ENCODE data around the gene ASAP3.

The ASAP3 gene

GRCh38 chr1:23389837-23390321, 94.1 kb downstream of the ASAP3 start:
- Histone ChIP-seq H3K4me1 (ENCODE audit: low read length) (no peaks in the 10 kb centered on the region), H3F3A (ENCODE audit: insufficient read depth, low read length) (no peaks in the 10 kb centered on the region), H3K36me3 (replicated peaks; ENCODE audit: insufficient read depth, low read length) (no peaks in the 10 kb centered on the region), H3K9ac (ENCODE audit: low read length) (no peak overlapping the region), H3K79me2 (ENCODE audit: low read length) (no peaks in the 10 kb centered on the region), H3K27ac (ENCODE audit: low read length) (no peak overlapping the region), H3K9me3 (replicated peaks; ENCODE audit: insufficient read depth, low read length) (no peaks in the 10 kb centered on the region), H4K20me1 (ENCODE audit: insufficient read depth, low read length) (no peaks in the 10 kb centered on the region), H3K9me2 (replicated peaks; ENCODE audit: insufficient read depth, low read length) (no peaks in the 10 kb centered on the region), H3K4me3 (ENCODE audit: low read length) (no peak overlapping the region), H3K4me2 (ENCODE audit: low read depth, low read length) (no peak overlapping the region), H2AFZ (ENCODE audit: low read length) (no peak overlapping the region), H3K27me3 (replicated peaks; ENCODE audit: insufficient read depth, low read length) (no peaks in the 10 kb centered on the region)
- TF ChIP-seq CTCF (IDR thresholded peaks at IDR 0.05; ENCODE audit: low read length): no peak
- no peak for TF ChIP-seq EZH2 (optimal IDR thresholded peaks at IDR 0.05; ENCODE audit: low read depth, low read length)
- TF ChIP-seq EZH2phosphoT487 (IDR thresholded peaks at IDR 0.05; ENCODE audit: low read length): no peak
- DNase-seq: no peak

- H3K9me2 ChIP-seq (replicated peaks; ENCODE audit: insufficient read depth, low read length): no peaks in the 10 kb centered on the region
- TF ChIP-seq EZH2phosphoT487 (IDR thresholded peaks at IDR 0.05; ENCODE audit: low read length): no peak
These were observed 96.5 kb downstream of the ASAP3 start for GRCh38 chr1:23387494-23387893.

GRCh38 chr1:23385119-23385621, 98.8 kb downstream of the ASAP3 start:
- H3K9me2 ChIP-seq (replicated peaks; ENCODE audit: insufficient read depth, low read length): no peaks in the 10 kb centered on the region
- no peak overlapping the region for H3K9ac ChIP-seq (ENCODE audit: low read length)
- H3K36me3 ChIP-seq (replicated peaks; ENCODE audit: insufficient read depth, low read length): no peaks in the 10 kb centered on the region
- H3K4me2 ChIP-seq (ENCODE audit: low read depth, low read length): no peak overlapping the region
- no peak overlapping the region for H3K27ac ChIP-seq (ENCODE audit: low read length)
- no peak for DNase-seq
- H3F3A ChIP-seq (ENCODE audit: insufficient read depth, low read length): no peaks in the 10 kb centered on the region
- H3K27me3 ChIP-seq (replicated peaks; ENCODE audit: insufficient read depth, low read length): no peaks in the 10 kb centered on the region
- TF ChIP-seq EZH2phosphoT487 (IDR thresholded peaks at IDR 0.05; ENCODE audit: low read length): no peak
- no peak for TF ChIP-seq CTCF (IDR thresholded peaks at IDR 0.05; ENCODE audit: low read length)
- TF ChIP-seq EZH2 (optimal IDR thresholded peaks at IDR 0.05; ENCODE audit: low read depth, low read length): no peak
- no peak overlapping the region for H3K4me3 ChIP-seq (ENCODE audit: low read length)
- no peaks in the 10 kb centered on the region for H3K9me3 ChIP-seq (replicated peaks; ENCODE audit: insufficient read depth, low read length)
- no peaks in the 10 kb centered on the region for H3K4me1 ChIP-seq (ENCODE audit: low read length)
- H2AFZ ChIP-seq (ENCODE audit: low read length): no peak overlapping the region
- no peaks in the 10 kb centered on the region for H4K20me1 ChIP-seq (ENCODE audit: insufficient read depth, low read length)
- no peaks in the 10 kb centered on the region for H3K79me2 ChIP-seq (ENCODE audit: low read length)

More at GRCh38 chr1:23387494-23387893, 96.5 kb downstream of the ASAP3 start:
- Histone ChIP-seq H4K20me1 (ENCODE audit: insufficient read depth, low read length) (no peaks in the 10 kb centered on the region), H3K9me3 (replicated peaks; ENCODE audit: insufficient read depth, low read length) (no peaks in the 10 kb centered on the region), H3K27ac (ENCODE audit: low read length) (no peak overlapping the region), H3K4me3 (ENCODE audit: low read length) (no peak overlapping the region), H3K27me3 (replicated peaks; ENCODE audit: insufficient read depth, low read length) (no peaks in the 10 kb centered on the region), H3K36me3 (replicated peaks; ENCODE audit: insufficient read depth, low read length) (no peaks in the 10 kb centered on the region), H3K79me2 (ENCODE audit: low read length) (no peaks in the 10 kb centered on the region), H3K4me1 (ENCODE audit: low read length) (no peaks in the 10 kb centered on the region), H3K4me2 (ENCODE audit: low read depth, low read length) (no peak overlapping the region), H2AFZ (ENCODE audit: low read length) (no peak overlapping the region), H3K9ac (ENCODE audit: low read length) (no peak overlapping the region), H3F3A (ENCODE audit: insufficient read depth, low read length) (no peaks in the 10 kb centered on the region)
- DNase-seq: no peak

GRCh38 chr1:23384312-23385058, 99.5 kb downstream of the ASAP3 start:
- Histone ChIP-seq H3K4me1 (ENCODE audit: low read length) (no peaks in the 10 kb centered on the region), H3K9me3 (replicated peaks; ENCODE audit: insufficient read depth, low read length) (no peaks in the 10 kb centered on the region), H3K9me2 (replicated peaks; ENCODE audit: insufficient read depth, low read length) (no peaks in the 10 kb centered on the region), H3K4me2 (ENCODE audit: low read depth, low read length) (no peak overlapping the region), H2AFZ (ENCODE audit: low read length) (no peak overlapping the region), H3K79me2 (ENCODE audit: low read length) (no peaks in the 10 kb centered on the region), H3K27me3 (replicated peaks; ENCODE audit: insufficient read depth, low read length) (no peaks in the 10 kb centered on the region), H3F3A (ENCODE audit: insufficient read depth, low read length) (no peaks in the 10 kb centered on the region), H3K27ac (ENCODE audit: low read length) (no peak overlapping the region), H3K9ac (ENCODE audit: low read length) (no peak overlapping the region), H3K4me3 (ENCODE audit: low read length) (no peak overlapping the region), H3K36me3 (replicated peaks; ENCODE audit: insufficient read depth, low read length) (no peaks in the 10 kb centered on the region), H4K20me1 (ENCODE audit: insufficient read depth, low read length) (no peaks in the 10 kb centered on the region)
- DNase-seq: no peak
- TF ChIP-seq EZH2 (optimal IDR thresholded peaks at IDR 0.05; ENCODE audit: low read depth, low read length) (no peak), EZH2phosphoT487 (IDR thresholded peaks at IDR 0.05; ENCODE audit: low read length) (no peak), CTCF (IDR thresholded peaks at IDR 0.05; ENCODE audit: low read length) (no peak)

Data from MM.1S (cell line).